ENCODE data around the gene LRIF1.
A peak's percentile ranks its signal among the peaks of the same experiment; 100 is the strongest.
"Not testable (repeated sequence)": the region's sequence is repeated elsewhere in the genome, so short reads cannot be mapped to it uniquely, and the experiment has no call there.

The LRIF1 gene

GRCh38 chr1:110956586-110956985, 7.1 kb downstream of the LRIF1 start:
- peak; percentile 9 for DNase-seq (ENCODE audit: low read depth, low spot score)
- no peak overlapping the region for H3K4me3 ChIP-seq (ENCODE audit: low read length)

DNA sequence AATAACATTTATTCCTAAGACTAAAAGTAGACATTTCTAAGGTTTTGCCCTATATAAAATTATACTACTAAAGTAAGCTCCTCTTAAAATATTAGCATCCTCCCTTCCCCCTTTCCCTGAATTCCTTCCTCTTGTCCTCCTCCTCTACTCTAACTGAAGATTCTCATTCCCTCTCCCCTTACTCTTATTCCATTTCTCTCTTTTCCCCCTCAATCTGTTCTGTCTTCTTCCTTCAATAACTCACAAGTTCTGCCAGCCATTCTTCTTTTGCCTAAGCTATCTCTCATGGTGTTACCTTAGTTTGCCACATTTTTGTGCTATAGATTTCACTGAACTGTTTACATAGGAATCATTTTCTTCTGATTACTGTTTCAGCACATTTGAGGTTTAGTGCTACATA, 10.7 kb downstream of the LRIF1 start:
- DNase-seq (ENCODE audit: low read depth, low spot score), result no peak

GRCh38 chr1:110952031-110952430, 11.7 kb downstream of the LRIF1 start:
- DNase-seq (ENCODE audit: low read depth, low spot score), result no peak
- H3K4me3 ChIP-seq (ENCODE audit: low read length), result no peak overlapping the region

More for the DNA sequence above, 10.7 kb downstream of the LRIF1 start:
- no peak overlapping the region for H3K4me3 ChIP-seq (ENCODE audit: low read length)

DNA sequence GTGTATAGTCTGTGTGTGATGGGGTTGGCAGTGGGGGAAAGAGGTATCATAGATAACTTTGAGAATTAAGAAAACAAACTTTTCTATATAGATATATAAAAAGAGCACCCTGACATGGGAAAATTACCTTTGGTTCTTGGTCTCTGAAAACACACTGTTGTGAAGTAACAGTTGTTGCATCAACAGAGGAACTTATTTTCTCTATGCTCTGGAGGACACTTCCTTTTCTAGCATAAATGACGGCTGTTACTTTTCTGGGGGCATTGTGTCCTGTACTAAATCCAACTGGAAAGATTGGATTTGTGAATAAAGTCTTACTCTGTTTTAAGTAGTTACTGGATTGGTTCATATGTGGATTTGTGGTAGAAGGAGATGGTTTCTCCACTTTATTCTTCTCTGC, 12.6 kb downstream of the LRIF1 start:
- no peak for DNase-seq (ENCODE audit: low read depth, low spot score)

GRCh38 chr1:110948038-110948810, 15.5 kb downstream of the LRIF1 start:
- DNase-seq (ENCODE audit: low read depth, low spot score), result no peak
- no peak overlapping the region for H3K4me3 ChIP-seq (ENCODE audit: low read length)

More for the DNA sequence above, 12.6 kb downstream of the LRIF1 start:
- H3K4me3 ChIP-seq (ENCODE audit: low read length), result no peak overlapping the region

DNA sequence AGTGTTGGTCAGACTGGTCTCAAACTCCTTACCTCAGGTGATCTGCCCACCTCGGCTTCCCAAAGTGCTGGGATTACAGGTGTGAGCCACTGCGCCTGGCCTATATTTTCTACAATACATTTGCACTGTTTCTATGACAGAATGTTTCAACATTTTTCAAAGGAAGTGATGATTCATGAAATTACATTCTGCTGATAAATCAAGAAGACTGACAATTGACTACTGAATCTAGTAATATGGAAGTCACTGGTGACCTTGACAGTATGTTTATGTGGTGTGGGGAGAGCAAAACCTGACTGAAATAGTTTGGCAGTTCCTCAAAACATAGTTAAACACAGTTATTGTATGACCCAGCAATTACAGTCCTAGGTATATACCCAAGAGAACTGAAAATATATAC, 18.1 kb downstream of the LRIF1 start:
- H3K4me3 ChIP-seq (ENCODE audit: low read length), result no peak overlapping the region
- DNase-seq (ENCODE audit: low read depth, low spot score), result no peak

DNA sequence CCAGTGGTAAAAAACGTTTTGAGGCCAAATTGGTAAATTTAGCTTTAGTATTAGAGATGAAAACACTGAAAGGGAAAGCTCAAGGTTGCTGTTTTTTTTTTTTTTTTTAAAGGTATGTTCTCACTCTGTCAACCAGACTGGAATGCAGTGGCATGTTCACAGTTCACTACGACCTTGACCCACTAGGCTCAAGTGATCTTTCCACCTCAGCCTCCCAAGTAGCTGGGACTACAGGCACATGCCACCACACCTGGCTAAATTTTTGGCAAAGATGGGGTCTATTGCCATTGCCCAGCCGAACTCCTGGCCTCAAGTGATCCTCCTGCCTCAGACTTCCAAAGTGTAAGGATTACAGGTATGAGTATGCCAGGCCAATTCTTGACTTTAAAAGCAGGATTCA, 18.9 kb downstream of the LRIF1 start:
- no peak for DNase-seq (ENCODE audit: low read depth, low spot score)
- H3K4me3 ChIP-seq (ENCODE audit: low read length), result no peak overlapping the region

DNA sequence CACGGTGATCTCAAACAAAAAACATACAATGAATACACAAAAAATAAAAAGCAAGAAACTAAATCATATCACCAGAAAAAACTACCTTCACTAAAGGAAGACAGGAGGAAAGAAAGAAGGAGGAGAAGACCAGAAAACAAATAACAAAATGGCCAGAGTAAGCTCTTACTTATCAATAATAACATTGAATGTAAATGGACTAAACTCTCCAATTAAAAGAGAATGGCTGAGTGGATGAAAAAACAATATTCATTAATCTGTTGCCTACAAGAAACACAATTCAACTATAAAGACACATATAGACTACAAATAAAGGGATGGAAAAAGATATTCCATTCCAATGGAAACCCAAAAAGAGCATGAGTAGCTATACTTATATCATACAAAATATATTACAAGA, 27.2 kb downstream of the LRIF1 start:
- no peak overlapping the region for H3K4me3 ChIP-seq (ENCODE audit: low read length)
- DNase-seq (ENCODE audit: low read depth, low spot score), result no peak

DNA sequence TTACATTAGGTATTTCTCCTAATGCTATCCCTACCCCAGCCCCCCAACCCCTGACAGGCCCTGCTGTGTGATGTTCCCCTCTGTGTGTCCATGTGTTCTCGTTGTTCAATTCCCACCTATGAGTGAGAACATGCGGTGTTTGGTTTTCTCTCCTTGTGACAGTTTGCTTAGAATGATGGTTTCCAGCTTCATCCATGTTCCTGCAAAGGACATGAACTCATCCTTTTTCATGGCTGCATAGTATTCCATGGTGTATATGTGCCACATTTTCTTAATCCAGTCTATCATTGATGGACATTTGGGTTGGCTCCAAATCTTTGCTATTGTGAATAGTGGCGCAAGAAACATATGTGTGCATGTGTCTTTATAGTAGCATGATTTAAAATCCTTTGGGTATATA, 32.6 kb downstream of the LRIF1 start:
- not testable (repeated sequence) for DNase-seq (ENCODE audit: low read depth, low spot score); H3K4me3 ChIP-seq (ENCODE audit: low read length)

DNA sequence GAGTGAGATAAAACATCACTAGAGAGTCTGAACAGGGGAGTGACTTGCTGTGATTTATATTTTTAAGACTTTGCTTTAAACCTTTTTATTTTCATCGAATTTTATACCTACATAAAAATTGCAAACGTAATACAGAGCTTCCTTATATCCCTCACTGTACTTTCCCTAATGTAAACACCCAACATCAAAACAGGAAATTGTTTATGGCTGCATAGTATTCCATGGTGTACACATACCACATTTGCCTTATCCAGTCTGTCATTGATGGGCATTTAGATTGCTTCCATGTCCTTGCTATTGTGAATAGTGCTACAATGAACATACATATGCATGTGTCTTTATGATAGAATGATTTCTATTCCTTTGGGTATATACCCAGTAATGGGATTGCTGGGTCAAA, 34.8 kb downstream of the LRIF1 start:
- no peak for DNase-seq (ENCODE audit: low read depth, low spot score)
- no peak overlapping the region for H3K4me3 ChIP-seq (ENCODE audit: low read length)

GRCh38 chr1:110928191-110928590, 35.5 kb downstream of the LRIF1 start:
- DNase-seq (ENCODE audit: low read depth, low spot score), result no peak
- H3K4me3 ChIP-seq (ENCODE audit: low read length), result no peak overlapping the region

DNA sequence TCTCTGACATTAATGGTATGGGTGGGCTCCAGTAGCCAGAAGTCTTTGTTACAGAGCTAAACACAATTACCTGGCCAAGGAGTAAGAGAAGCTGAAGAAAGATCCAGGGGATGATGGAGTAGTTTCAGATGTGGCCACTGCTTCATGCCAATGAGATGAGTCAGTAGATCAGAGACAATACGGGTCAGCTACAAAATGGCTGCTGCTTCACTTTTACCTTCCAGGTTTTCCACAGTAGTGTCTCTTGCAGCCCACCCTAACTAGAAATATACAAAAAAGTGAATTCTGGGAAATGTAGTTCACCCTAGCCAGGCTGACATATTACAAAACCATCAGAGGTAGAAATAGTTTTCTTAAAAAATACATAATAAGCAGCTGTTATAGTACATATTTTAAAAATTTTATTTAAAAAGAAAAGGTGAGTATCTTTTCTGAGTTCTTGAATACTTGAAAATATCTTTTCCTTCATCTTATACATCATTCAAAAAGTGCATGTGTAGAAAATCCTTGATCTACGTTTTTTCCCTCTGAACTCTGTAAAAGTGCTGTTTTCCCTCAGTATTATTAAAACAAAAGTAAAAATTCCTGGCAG, 36.1 kb downstream of the LRIF1 start:
- no peak for DNase-seq (ENCODE audit: low read depth, low spot score)
- no peak overlapping the region for H3K4me3 ChIP-seq (ENCODE audit: low read length)

DNA sequence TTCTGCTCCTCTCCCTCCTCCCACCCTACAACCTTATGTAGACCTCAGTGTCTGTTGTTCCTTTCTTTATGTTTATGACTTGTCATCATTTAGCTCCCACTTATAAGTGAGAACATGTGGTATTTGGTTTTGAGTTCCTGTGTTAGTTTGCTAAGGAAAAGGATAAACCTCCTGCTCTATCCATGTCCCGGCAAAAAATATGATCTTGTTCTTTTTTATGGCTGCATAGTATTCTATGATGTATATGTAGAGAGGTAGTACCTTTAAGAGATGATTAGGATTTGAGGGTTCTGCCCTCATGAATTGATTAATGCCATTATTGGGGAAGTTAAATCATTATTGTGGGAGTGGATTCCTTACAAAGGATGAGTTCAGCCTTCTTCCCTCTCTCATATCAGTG, 41.8 kb downstream of the LRIF1 start:
- no peak overlapping the region for H3K4me3 ChIP-seq (ENCODE audit: low read length)
- no peak for DNase-seq (ENCODE audit: low read depth, low spot score)

GRCh38 chr1:110918016-110918415, 45.7 kb downstream of the LRIF1 start:
- H3K4me3 ChIP-seq (ENCODE audit: low read length), result no peak overlapping the region
- DNase-seq (ENCODE audit: low read depth, low spot score), result no peak

- peak; percentile 55 for DNase-seq (ENCODE audit: low read depth, low spot score)
- no peak overlapping the region; the same call in 1 of the 2 replicates for H3K4me3 ChIP-seq (ENCODE audit: low read length)
These were observed 46.9 kb downstream of the LRIF1 start for GRCh38 chr1:110916669-110917306.

GRCh38 chr1:110916274-110916668, 47.5 kb downstream of the LRIF1 start:
- DNase-seq (ENCODE audit: low read depth, low spot score), result no peak
- H3K4me3 ChIP-seq (ENCODE audit: low read length), result no peak overlapping the region

GRCh38 chr1:110915804-110916203, 47.9 kb downstream of the LRIF1 start:
- DNase-seq (ENCODE audit: low read depth, low spot score), result no peak
- no peak overlapping the region for H3K4me3 ChIP-seq (ENCODE audit: low read length)

DNA sequence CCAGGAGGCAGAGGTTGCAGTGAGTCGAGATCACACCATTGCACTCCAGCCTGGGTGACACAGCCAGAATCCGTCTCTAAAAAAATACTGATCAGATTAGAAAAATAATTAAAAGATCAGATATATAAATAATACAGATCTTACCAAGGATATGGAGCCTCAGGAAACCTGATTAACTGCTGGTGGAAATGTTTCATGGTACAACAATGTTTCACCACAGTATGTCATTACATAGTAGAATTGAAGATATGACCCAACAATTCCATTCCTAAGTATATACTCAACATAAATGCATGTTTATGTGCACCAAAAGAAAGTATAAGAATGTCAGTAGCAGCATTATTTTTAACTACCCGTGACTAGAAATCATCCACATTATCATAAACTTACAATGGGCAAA, 49.0 kb downstream of the LRIF1 start:
- no peak for DNase-seq (ENCODE audit: low read depth, low spot score)
- H3K4me3 ChIP-seq (ENCODE audit: low read length), result no peak overlapping the region

GRCh38 chr1:110912784-110913183, 50.9 kb downstream of the LRIF1 start:
- H3K4me3 ChIP-seq (ENCODE audit: low read length), result no peak overlapping the region
- no peak for DNase-seq (ENCODE audit: low read depth, low spot score)

GRCh38 chr1:110903853-110904500, 59.7 kb downstream of the LRIF1 start:
- no peak for DNase-seq (ENCODE audit: low read depth, low spot score)
- H3K4me3 ChIP-seq (ENCODE audit: low read length), result no peak overlapping the region
